ENCODE results near the gene PSD4. TPM values are rescaled to one million over a fixed set of nuclear protein-coding genes. Genes with fewer than 3 reads are reported as not detected.

The PSD4 gene
- total and polyA plus RNA-seq, 2 of the 8 experiments (the other 6 are each of a cell fraction or from before 2014, with no cell fraction given), result 0.53 to 1.2 TPM

DNA sequence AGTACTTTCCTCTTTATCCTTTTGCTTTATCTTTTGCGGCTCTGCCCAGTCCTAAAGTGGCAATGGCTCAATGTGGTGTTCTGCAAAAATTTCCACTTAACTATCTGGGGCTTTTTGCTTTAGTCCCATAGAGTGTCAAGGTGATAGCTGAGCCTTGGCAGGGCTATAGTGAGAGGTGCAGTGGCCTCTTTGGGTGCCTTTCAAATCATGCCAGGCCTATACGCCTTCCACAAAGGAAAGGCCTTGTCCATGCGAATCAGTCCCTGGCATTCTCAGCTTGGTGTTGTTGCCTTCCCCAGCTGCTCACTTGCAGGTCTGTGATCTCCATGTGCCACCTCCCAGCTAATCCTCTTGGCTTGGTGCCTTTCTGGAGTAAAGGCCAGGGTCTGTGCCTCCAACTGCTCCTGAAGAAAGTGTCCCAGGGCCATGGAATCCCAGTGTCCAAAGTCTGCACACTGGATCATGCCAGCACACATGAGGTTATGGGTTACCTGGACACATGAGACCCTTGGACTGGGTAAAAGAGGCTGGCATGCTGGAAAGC, 78.3 kb downstream of the PSD4 start:
- H3K14ac ChIP-seq (ENCODE audit: insufficient read length), result no peak overlapping the region

More for the DNA sequence above, 78.3 kb downstream of the PSD4 start:
- TF ChIP-seq RNF2 (IDR thresholded peaks at IDR 0.05; ENCODE audit: borderline replicate concordance, low read depth, low read length, missing control alignments, poor library complexity, severe bottlenecking) (no peak), ZNF274 (IDR thresholded peaks at IDR 0.05; ENCODE audit: borderline replicate concordance, extremely low read depth, low read length) (no peak), SIX5 (IDR thresholded peaks at IDR 0.05; ENCODE audit: low read depth, low read length) (no peak), BACH1 (IDR thresholded peaks at IDR 0.05; ENCODE audit: low read length) (no peak), SIRT6 (IDR thresholded peaks at IDR 0.05; ENCODE audit: low read length) (no peak), KDM5A (IDR thresholded peaks at IDR 0.05; ENCODE audit: low read length) (no peak), TCF12 (IDR thresholded peaks at IDR 0.05; ENCODE audit: low read depth, low read length) (no peak), SP4 (IDR thresholded peaks at IDR 0.05; ENCODE audit: low read length) (no peak), RXRA (IDR thresholded peaks at IDR 0.05; ENCODE audit: insufficient read depth, low read depth, low read length) (no peak), CBX5 (IDR thresholded peaks at IDR 0.05; ENCODE audit: low read depth, low read length) (no peak), CHD1 (IDR thresholded peaks at IDR 0.05; ENCODE audit: low read depth, low read length) (no peak), BRCA1 (IDR thresholded peaks at IDR 0.05; ENCODE audit: low read depth, low read length) (no peak), NRF1 (IDR thresholded peaks at IDR 0.05; ENCODE audit: low read depth, low read length) (no peak), FOSL1 (IDR thresholded peaks at IDR 0.05; ENCODE audit: insufficient read depth, low read depth, low read length) (no peak), SP1 (IDR thresholded peaks at IDR 0.05; ENCODE audit: low read depth, low read length) (no peak)
- Histone ChIP-seq H2BK20ac (ENCODE audit: low read length) (no peak overlapping the region), H3K4ac (replicated peaks; ENCODE audit: insufficient read length, low read depth, low read length) (no peak overlapping the region), H2AK5ac (ENCODE audit: low read depth, low read length) (no peak overlapping the region), H4K91ac (replicated peaks; ENCODE audit: insufficient read length, low read length) (no peak overlapping the region), H2BK120ac (replicated peaks; ENCODE audit: low read depth, low read length) (no peak overlapping the region), H4K8ac (ENCODE audit: extremely low read depth, insufficient read depth, low read length) (no peak overlapping the region; the same call in 1 of the 2 replicates), H2AFZ (ENCODE audit: low read length) (no peak overlapping the region), H3K27me3 (replicated peaks in 1 of 4; ENCODE audit: control insufficient read depth in 3 of 4, extremely low read depth in 1 of 4, insufficient read depth in 3 of 4, low read length in 3 of 4) (peaks cover 0 to 2% (median 0%) of the 10 kb centered on the region in 4 experiments; a peak in 2 of 7 replicates), H3K4me1 (replicated peaks in 1 of 4; ENCODE audit: control insufficient read depth in 3 of 4, insufficient read depth in 4 of 4, low read length in 3 of 4) (no peaks in the 10 kb centered on the region), H4K5ac (ENCODE audit: insufficient read length, low read depth, low read length) (no peak overlapping the region), H3K4me2 (ENCODE audit: insufficient read depth in 1 of 2, low read depth in 2 of 2, low read length in 2 of 2) (no peak overlapping the region), H3K56ac (replicated peaks; ENCODE audit: insufficient read length, low read depth, low read length) (no peak overlapping the region), H4K20me1 (replicated peaks in 1 of 2; ENCODE audit: control insufficient read depth in 1 of 2, insufficient read depth in 2 of 2, low read length in 2 of 2) (no peaks in the 10 kb centered on the region), H3K9me3 (ENCODE audit: insufficient read depth in 2 of 2, low read depth in 1 of 2, low read length in 1 of 2) (no peaks in the 10 kb centered on the region), H2BK12ac (ENCODE audit: low read depth, low read length) (no peak overlapping the region), H3K23me2 (ENCODE audit: low read depth, low read length) (no peaks in the 10 kb centered on the region), H3K4me3 (ENCODE audit: extremely low read depth in 1 of 4, insufficient read depth in 2 of 4, low read depth in 3 of 4, low read length in 4 of 4) (no peak overlapping the region), H3K27ac (ENCODE audit: low read depth, low read length) (no peak overlapping the region), H2BK15ac (ENCODE audit: low read length) (no peak overlapping the region), H3K79me1 (ENCODE audit: low read depth, low read length) (no peaks in the 10 kb centered on the region), H3K36me3 (ENCODE audit: control insufficient read depth in 2 of 4, insufficient read depth in 4 of 4, low read length in 3 of 4) (no peaks in the 10 kb centered on the region; a peak in 1 of 8 replicates), H3K18ac (ENCODE audit: extremely low read depth, low read length) (no peak overlapping the region), H3K23ac (ENCODE audit: insufficient read length) (no peak overlapping the region), H3K79me2 (ENCODE audit: control insufficient read depth in 1 of 2, insufficient read depth in 2 of 2, low read length in 2 of 2) (no peaks in the 10 kb centered on the region), H3K9ac (replicated peaks in 1 of 4; ENCODE audit: extremely low read depth in 1 of 4, low read depth in 3 of 4, low read length in 3 of 4) (no peak overlapping the region), H2BK5ac (ENCODE audit: low read depth, low read length) (no peak overlapping the region)
- POLR2A ChIA-PET (ENCODE audit: partially characterized antibody), result no interaction called here
- FAIRE-seq (no peak), DNase-seq (ENCODE audit: low read depth in 1 of 2, low spot score in 2 of 2) (no peak)
- CTCF ChIA-PET (ENCODE audit: partially characterized antibody), result interaction anchor here (0.9 to 9.1 kb wide), 7 partner anchors 10 to 118 kb away, joined by 3 to 145 read pairs (median 9); no protein-coding TSS in a partner anchor
- WGBS, 2 experiments (ENCODE audit: extremely low coverage in 1 of 2, insufficient coverage in 1 of 2, insufficient read length in 1 of 2, insufficient replicate concordance in 2 of 2, low coverage in 1 of 2, low lambda C conversion rate in 2 of 2, missing lambda C conversion rate in 1 of 2), result 91% methylated on average over 3 of the region's 3 CpGs; no CpG with 5 or more reads in 1 of the 2 experiments
